Measurements from ENCODE around the gene MMP24OS.

MMP24OS gene

GRCh38 chr20:35307666-35308653 is 30.0 kb upstream of the MMP24OS start:
- H3K4me3 ChIP-seq (replicated peaks; ENCODE audit: low read depth, low read length): no peak overlapping the region
- H3K27me3 ChIP-seq (replicated peaks; ENCODE audit: control insufficient read depth, insufficient read depth, low read length): no peaks in the 10 kb centered on the region
- no peak for DNase-seq (ENCODE audit: extremely low read depth, insufficient read length)
- no peak for TF ChIP-seq CTCF (IDR thresholded peaks at IDR 0.05; ENCODE audit: insufficient read depth, low read length, poor library complexity, severe bottlenecking)
- peaks cover 14% of the 10 kb centered on the region for H3K36me3 ChIP-seq (ENCODE audit: control insufficient read depth, insufficient read depth, low read length)

GRCh38 chr20:35306931-35307517 is 29.1 kb upstream of the MMP24OS start:
- Histone ChIP-seq H3K36me3 (ENCODE audit: control insufficient read depth, insufficient read depth, low read length) (peaks cover 15% of the 10 kb centered on the region), H3K4me3 (replicated peaks; ENCODE audit: low read depth, low read length) (no peak overlapping the region), H3K27me3 (replicated peaks; ENCODE audit: control insufficient read depth, insufficient read depth, low read length) (no peaks in the 10 kb centered on the region)
- no peak for DNase-seq (ENCODE audit: extremely low read depth, insufficient read length)
- peak; percentile 70 for TF ChIP-seq CTCF (IDR thresholded peaks at IDR 0.05; ENCODE audit: insufficient read depth, low read length, poor library complexity, severe bottlenecking)

GRCh38 chr20:35305682-35306556 is 28.0 kb upstream of the MMP24OS start:
- no peak for TF ChIP-seq CTCF (IDR thresholded peaks at IDR 0.05; ENCODE audit: insufficient read depth, low read length, poor library complexity, severe bottlenecking)
- no peak for DNase-seq (ENCODE audit: extremely low read depth, insufficient read length)
- no peak overlapping the region for H3K4me3 ChIP-seq (replicated peaks; ENCODE audit: low read depth, low read length)
- no peaks in the 10 kb centered on the region for H3K27me3 ChIP-seq (replicated peaks; ENCODE audit: control insufficient read depth, insufficient read depth, low read length)
- H3K36me3 ChIP-seq (ENCODE audit: control insufficient read depth, insufficient read depth, low read length): peaks cover 15% of the 10 kb centered on the region

GRCh38 chr20:35304956-35305355 is 27.0 kb upstream of the MMP24OS start:
- no peak overlapping the region for H3K4me3 ChIP-seq (replicated peaks; ENCODE audit: low read depth, low read length)
- TF ChIP-seq CTCF (IDR thresholded peaks at IDR 0.05; ENCODE audit: insufficient read depth, low read length, poor library complexity, severe bottlenecking): no peak
- DNase-seq (ENCODE audit: extremely low read depth, insufficient read length): no peak
- H3K27me3 ChIP-seq (replicated peaks; ENCODE audit: control insufficient read depth, insufficient read depth, low read length): no peaks in the 10 kb centered on the region
- peaks cover 15% of the 10 kb centered on the region for H3K36me3 ChIP-seq (ENCODE audit: control insufficient read depth, insufficient read depth, low read length)

GRCh38 chr20:35303735-35304491 is 26.0 kb upstream of the MMP24OS start:
- peak; percentile 70 for DNase-seq (ENCODE audit: extremely low read depth, insufficient read length)
- H3K36me3 ChIP-seq (ENCODE audit: control insufficient read depth, insufficient read depth, low read length): peaks cover 15% of the 10 kb centered on the region
- peak; percentile 96 for TF ChIP-seq CTCF (IDR thresholded peaks at IDR 0.05; ENCODE audit: insufficient read depth, low read length, poor library complexity, severe bottlenecking)
- no peak overlapping the region for H3K4me3 ChIP-seq (replicated peaks; ENCODE audit: low read depth, low read length)
- no peaks in the 10 kb centered on the region for H3K27me3 ChIP-seq (replicated peaks; ENCODE audit: control insufficient read depth, insufficient read depth, low read length)

All from GM06990 (cell line).